Measurements from ENCODE around the gene TAC3.

TAC3 gene

DNA sequence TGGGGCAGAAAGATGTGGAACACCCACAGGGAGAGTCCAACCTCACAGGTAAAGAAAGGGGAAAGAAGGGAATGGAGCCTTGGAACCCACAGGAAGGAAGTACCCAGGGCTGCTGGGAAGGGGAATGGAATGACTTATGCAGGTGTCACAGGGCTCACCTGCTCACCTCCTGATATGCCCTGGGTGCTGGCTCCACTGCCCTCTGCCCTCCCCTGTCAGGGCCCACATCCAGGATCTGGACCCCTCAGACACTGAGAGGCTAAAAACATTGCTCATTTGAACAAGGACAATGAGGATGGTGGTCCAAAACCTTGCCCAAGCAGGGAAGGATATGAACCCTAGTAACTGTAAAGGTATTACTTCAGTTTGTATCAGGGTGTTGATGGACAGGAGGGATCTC, 29.3 kb downstream of the TAC3 start:
- no peak for TF ChIP-seq EP300 (IDR thresholded peaks at IDR 0.05; ENCODE audit: borderline replicate concordance)
- TF ChIP-seq CREB1 (IDR thresholded peaks at IDR 0.05; ENCODE audit: low read depth) = no peak
- no peak for TF ChIP-seq FOXM1 (IDR thresholded peaks at IDR 0.05; ENCODE audit: borderline replicate concordance, low read depth)
- no peak for TF ChIP-seq NFIC (IDR thresholded peaks at IDR 0.05)
- TF ChIP-seq RAD21 (IDR thresholded peaks at IDR 0.05; ENCODE audit: low read depth) = no peak
- no peak for TF ChIP-seq TEAD4 (IDR thresholded peaks at IDR 0.05)

DNA sequence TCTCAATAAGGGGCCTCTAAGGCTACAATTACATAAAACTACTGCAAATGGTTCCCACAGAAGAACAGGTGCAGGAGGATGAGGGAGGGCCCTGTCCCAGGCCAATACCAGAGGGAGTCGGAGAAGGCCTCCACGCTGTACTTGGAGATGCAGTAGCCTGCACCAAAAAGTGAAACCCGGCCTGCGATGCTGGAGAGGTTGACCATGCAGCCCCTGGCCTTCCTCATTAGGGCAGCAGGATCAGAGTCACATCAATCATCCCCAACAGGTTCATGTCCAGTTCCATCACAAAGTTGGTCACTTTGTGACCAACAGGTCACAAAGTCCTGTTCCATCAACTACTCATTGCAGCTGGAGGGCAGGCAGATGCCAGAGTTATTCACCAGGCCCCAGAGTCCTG, 32.9 kb downstream of the TAC3 start:
- no peak for TF ChIP-seq NFIC (IDR thresholded peaks at IDR 0.05)
- TF ChIP-seq, protein P1, sequence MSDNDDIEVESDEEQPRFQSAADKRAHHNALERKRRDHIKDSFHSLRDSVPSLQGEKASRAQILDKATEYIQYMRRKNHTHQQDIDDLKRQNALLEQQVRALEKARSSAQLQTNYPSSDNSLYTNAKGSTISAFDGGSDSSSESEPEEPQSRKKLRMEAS (IDR thresholded peaks at IDR 0.05) = no peak
- TF ChIP-seq CEBPB (IDR thresholded peaks at IDR 0.05) = no peak
- TF ChIP-seq EP300 (IDR thresholded peaks at IDR 0.05; ENCODE audit: borderline replicate concordance) = no peak
- TF ChIP-seq, protein P2, sequence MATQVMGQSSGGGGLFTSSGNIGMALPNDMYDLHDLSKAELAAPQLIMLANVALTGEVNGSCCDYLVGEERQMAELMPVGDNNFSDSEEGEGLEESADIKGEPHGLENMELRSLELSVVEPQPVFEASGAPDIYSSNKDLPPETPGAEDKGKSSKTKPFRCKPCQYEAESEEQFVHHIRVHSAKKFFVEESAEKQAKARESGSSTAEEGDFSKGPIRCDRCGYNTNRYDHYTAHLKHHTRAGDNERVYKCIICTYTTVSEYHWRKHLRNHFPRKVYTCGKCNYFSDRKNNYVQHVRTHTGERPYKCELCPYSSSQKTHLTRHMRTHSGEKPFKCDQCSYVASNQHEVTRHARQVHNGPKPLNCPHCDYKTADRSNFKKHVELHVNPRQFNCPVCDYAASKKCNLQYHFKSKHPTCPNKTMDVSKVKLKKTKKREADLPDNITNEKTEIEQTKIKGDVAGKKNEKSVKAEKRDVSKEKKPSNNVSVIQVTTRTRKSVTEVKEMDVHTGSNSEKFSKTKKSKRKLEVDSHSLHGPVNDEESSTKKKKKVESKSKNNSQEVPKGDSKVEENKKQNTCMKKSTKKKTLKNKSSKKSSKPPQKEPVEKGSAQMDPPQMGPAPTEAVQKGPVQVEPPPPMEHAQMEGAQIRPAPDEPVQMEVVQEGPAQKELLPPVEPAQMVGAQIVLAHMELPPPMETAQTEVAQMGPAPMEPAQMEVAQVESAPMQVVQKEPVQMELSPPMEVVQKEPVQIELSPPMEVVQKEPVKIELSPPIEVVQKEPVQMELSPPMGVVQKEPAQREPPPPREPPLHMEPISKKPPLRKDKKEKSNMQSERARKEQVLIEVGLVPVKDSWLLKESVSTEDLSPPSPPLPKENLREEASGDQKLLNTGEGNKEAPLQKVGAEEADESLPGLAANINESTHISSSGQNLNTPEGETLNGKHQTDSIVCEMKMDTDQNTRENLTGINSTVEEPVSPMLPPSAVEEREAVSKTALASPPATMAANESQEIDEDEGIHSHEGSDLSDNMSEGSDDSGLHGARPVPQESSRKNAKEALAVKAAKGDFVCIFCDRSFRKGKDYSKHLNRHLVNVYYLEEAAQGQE (IDR thresholded peaks at IDR 0.05; ENCODE audit: low read depth) = no peak
- no peak for TF ChIP-seq YY1 (IDR thresholded peaks at IDR 0.05; ENCODE audit: low read depth)
- TF ChIP-seq EGR1 (IDR thresholded peaks at IDR 0.05) = no peak
- no peak for TF ChIP-seq TAF1 (IDR thresholded peaks at IDR 0.05; ENCODE audit: low read depth)
- no peak for TF ChIP-seq FOXM1 (IDR thresholded peaks at IDR 0.05; ENCODE audit: borderline replicate concordance, low read depth)
- TF ChIP-seq ZBTB7A (IDR thresholded peaks at IDR 0.05; ENCODE audit: low read depth) = no peak
- TF ChIP-seq, protein P3, sequence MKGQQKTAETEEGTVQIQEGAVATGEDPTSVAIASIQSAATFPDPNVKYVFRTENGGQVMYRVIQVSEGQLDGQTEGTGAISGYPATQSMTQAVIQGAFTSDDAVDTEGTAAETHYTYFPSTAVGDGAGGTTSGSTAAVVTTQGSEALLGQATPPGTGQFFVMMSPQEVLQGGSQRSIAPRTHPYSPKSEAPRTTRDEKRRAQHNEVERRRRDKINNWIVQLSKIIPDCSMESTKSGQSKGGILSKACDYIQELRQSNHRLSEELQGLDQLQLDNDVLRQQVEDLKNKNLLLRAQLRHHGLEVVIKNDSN (IDR thresholded peaks at IDR 0.05) = no peak

DNA sequence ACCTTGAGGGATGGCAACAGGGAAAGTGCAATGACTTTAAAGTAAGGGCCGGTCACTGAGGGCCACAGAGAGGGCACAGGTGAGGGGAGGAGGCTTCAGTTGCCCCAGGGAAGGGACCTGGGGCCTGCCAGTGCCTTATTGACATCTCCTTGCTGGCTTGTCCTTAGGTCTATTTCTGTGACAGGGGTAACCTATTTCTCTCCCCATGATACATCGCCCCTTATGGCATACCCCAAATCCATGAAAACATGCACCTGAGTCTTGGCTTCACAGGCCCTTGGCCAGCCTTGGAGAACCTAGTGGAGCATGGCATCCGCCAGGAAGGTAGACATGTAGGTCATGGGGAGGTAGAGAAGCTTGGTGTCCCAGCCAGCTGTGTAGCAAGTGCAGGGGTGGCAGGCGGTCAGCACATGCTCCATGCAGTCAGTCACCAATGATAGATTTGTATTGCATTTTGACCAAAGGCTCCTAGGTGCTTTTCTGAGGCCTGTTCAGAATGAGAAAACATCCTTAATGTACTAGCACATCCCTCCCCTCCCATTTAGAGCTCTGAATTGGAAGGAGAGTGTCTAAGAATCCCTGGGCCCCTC, 35.3 kb downstream of the TAC3 start:
- TF ChIP-seq NFIC (IDR thresholded peaks at IDR 0.05) (no peak), TEAD4 (IDR thresholded peaks at IDR 0.05) (no peak), CEBPB (IDR thresholded peaks at IDR 0.05) (no peak), EP300 (IDR thresholded peaks at IDR 0.05; ENCODE audit: borderline replicate concordance) (no peak), CREB1 (IDR thresholded peaks at IDR 0.05; ENCODE audit: low read depth) (no peak), RAD21 (IDR thresholded peaks at IDR 0.05; ENCODE audit: low read depth) (no peak), TAF1 (IDR thresholded peaks at IDR 0.05; ENCODE audit: low read depth) (no peak), ZBTB7A (IDR thresholded peaks at IDR 0.05; ENCODE audit: low read depth) (no peak), TCF12 (IDR thresholded peaks at IDR 0.05; ENCODE audit: low read depth) (no peak), YY1 (IDR thresholded peaks at IDR 0.05; ENCODE audit: low read depth) (no peak)
- TF ChIP-seq, protein P3 (IDR thresholded peaks at IDR 0.05) = no peak
- TF ChIP-seq, protein P2 (IDR thresholded peaks at IDR 0.05; ENCODE audit: low read depth) = no peak
- TF ChIP-seq, protein P1 (IDR thresholded peaks at IDR 0.05) = no peak

GRCh38 chr12:56980268-56980667, 36.1 kb downstream of the TAC3 start:
- no peak for TF ChIP-seq EGR1 (IDR thresholded peaks at IDR 0.05)
- no peak for TF ChIP-seq YY1 (IDR thresholded peaks at IDR 0.05; ENCODE audit: low read depth)
- TF ChIP-seq RAD21 (IDR thresholded peaks at IDR 0.05; ENCODE audit: low read depth) = no peak
- no peak for TF ChIP-seq ZBTB7A (IDR thresholded peaks at IDR 0.05; ENCODE audit: low read depth)
- TF ChIP-seq NFIC (IDR thresholded peaks at IDR 0.05) = no peak
- no peak for TF ChIP-seq TEAD4 (IDR thresholded peaks at IDR 0.05)
- no peak for TF ChIP-seq FOXM1 (IDR thresholded peaks at IDR 0.05; ENCODE audit: borderline replicate concordance, low read depth)
- TF ChIP-seq TAF1 (IDR thresholded peaks at IDR 0.05; ENCODE audit: low read depth) = no peak
- TF ChIP-seq, protein P2 (IDR thresholded peaks at IDR 0.05; ENCODE audit: low read depth) = no peak
- no peak for TF ChIP-seq CREB1 (IDR thresholded peaks at IDR 0.05; ENCODE audit: low read depth)
- TF ChIP-seq, protein P1 (IDR thresholded peaks at IDR 0.05) = no peak
- TF ChIP-seq TCF12 (IDR thresholded peaks at IDR 0.05; ENCODE audit: low read depth) = no peak
- TF ChIP-seq, protein P3 (IDR thresholded peaks at IDR 0.05) = no peak
- no peak for TF ChIP-seq CEBPB (IDR thresholded peaks at IDR 0.05)

All from Ishikawa (cell line).